GM18870 (cell line): ENCODE results near the gene TEKT5.
"Not testable (repeated sequence)": the region's sequence is repeated elsewhere in the genome, so short reads cannot be mapped to it uniquely, and the experiment has no call there.

Experiments used
- ATAC-seq: cut with Tn5 transposase; IDR thresholded peaks from one replicate; pipeline ENCODE4 v1.9.1; 2021; ENCODE audit warnings: moderate library complexity; ENCODE audit not compliant: unreplicated experiment

TEKT5 gene

DNA sequence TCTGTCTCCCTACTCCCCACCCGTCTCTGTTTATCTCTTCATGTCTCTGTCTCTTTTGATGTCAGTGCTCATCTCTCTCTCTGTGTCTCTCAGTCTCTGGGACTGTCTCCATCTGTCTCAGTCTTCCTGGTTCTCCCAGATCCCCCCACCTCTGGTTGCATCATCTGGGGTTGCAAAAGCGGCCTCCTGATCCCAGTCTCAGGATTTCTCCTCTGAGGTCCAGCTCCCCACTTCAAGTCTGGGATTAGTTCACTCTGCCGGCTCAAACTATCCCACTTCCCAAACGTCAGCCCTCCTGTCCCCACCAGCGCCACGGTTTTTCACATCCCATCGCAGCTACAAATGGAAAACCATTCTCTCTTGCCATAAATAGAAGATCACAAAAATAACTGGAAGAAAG, 9.0 kb downstream of the TEKT5 start:
- no peak for ATAC-seq

GRCh38 chr16:10684511-10685151, 10.1 kb downstream of the TEKT5 start:
- no peak for ATAC-seq

GRCh38 chr16:10683170-10683569, 11.6 kb downstream of the TEKT5 start:
- ATAC-seq, result no peak

DNA sequence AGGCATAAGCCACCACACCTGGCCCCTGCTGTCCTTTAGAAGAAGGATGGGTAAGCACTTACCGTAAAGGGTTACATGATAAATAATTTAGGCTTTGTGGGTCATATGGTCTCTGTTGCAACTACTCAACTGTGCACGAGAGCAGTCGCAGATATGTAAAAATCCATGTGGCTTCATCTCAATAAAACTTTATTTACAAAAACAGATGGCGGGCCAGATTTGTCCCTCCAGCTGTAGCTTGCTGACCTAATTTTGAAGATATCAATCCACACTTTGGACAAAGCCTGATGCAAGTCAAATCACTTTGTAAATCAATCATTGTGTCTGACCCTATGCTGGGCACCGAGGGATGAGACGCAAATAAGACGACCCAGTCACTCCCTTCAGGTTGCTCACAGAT, 12.1 kb downstream of the TEKT5 start:
- ATAC-seq, result no peak

- no peak for ATAC-seq
Measured at GRCh38 chr16:10681310-10682308, 13.1 kb downstream of the TEKT5 start.

- no peak for ATAC-seq
Measured at GRCh38 chr16:10679921-10680320, 14.8 kb downstream of the TEKT5 start.

GRCh38 chr16:10679441-10679840, 15.3 kb downstream of the TEKT5 start:
- ATAC-seq, result not testable (repeated sequence)

GRCh38 chr16:10678655-10679054, 16.1 kb downstream of the TEKT5 start:
- no peak for ATAC-seq

DNA sequence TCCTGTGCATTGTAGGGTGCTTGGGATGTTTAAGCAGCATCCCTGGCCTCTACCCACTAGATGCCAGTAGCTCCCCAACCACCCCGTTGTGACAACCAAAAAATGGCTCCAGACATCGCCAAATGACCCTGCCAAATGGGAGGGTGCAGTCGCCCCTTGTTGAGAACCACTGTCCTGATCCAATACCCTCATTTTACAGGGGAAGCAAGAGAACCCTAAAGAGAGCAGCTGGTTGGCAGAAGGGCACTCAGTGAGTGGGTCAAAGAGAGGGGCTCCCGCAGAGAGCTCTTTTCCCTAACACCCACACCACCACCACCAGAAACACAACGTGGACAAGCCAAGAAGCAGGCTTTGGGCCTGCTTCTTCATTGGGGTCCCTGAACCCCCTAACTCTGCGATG, 18.4 kb downstream of the TEKT5 start:
- ATAC-seq, result no peak

GRCh38 chr16:10675861-10676260, 18.9 kb downstream of the TEKT5 start:
- no peak for ATAC-seq

GRCh38 chr16:10675216-10675615, 19.5 kb downstream of the TEKT5 start:
- ATAC-seq, result no peak

DNA sequence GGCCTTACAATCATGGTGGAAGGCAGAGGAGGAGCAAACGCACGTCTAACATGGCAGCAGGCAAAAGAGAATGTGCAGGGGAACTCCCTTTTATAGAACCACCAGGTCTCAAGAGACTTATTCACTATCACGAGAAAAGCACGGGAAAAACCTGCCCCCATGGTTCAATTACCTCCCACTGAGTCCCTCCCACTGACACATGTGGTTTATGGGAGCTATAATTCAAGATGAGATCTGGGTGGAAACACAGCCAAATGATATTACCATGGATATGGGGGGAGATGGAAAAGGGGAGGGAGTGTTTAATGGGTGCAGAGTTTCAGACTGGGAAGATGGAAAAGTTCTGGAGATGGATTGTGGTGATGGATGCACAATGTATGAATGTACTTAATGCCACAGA, 23.0 kb downstream of the TEKT5 start:
- ATAC-seq, result no peak

DNA sequence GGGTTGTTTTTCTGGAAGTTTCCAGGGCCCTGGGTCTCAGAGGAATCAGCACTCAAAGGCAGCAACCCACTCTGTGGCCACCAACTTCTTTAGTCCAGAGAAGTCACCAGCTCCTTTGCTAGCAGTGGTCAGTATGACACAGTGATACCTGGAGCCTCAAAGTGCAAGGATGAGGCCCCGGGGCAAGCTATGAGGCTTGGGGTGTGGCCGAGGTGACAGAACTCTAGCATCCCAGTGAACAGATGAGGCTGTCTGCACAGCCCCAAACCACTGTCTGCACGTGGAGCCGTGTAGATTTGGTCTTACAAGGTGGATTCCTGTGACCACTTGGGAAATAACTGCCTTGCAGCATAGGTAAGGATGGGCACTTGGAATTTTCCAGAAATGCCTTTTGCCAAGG, 24.9 kb downstream of the TEKT5 start:
- ATAC-seq, result no peak

DNA sequence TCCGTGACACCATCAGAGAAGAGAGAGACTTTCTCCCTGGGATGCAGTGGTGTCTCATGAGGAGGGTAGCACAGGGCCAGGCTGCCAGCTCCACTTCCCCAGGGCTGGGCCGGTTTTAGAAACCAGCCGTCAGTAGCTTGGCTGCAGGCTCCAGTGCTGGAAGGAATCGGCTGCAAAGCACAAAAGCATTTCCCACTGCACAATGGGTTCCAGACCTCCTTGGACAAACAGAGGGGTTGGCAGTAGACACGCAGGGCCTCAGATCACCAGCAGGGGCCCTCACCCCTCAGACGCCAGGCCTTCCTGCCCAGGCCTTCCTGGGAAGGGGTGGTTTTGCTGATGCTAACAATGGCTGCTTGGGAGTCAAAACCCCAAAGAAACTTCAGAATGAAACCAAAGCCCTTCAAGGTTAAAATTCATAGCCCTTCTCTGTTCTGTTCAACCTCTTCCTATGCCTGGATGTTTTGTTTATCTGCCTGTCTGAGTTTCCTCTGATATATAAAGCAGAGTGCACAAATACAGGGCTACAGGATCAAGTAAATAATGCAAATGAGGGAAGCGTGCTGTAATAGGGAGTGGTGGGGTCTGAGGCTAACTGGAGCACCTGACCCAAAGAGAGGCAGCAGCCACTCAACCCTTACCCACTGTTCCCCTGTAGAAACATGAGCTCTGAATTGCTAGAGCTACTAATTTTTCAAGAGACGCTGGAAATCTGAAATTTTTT, 26.2 kb downstream of the TEKT5 start:
- ATAC-seq, result no peak

DNA sequence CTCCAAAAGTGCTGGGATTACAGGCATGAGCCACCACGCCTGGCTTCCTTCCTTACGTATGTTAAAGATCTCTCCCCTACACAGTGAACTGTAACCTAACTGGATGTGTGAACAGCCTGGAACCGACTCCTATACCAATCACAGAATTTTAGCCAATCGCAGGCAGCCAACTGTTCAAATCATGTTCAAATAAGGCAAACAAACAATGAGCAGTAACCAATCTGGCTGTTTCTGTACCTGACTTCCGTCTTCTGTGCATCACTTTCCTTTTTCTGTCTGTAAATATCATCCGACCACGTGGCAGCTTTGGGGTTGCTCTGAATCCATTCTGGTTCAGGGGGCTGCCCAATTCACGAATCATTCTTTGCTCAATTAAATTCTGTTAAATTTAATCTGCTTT, 27.5 kb downstream of the TEKT5 start:
- no peak for ATAC-seq

- ATAC-seq, result no peak
Measured at GRCh38 chr16:10666291-10666690, 28.4 kb downstream of the TEKT5 start.

- ATAC-seq, result no peak
Measured at GRCh38 chr16:10665166-10665565, 29.6 kb downstream of the TEKT5 start.

DNA sequence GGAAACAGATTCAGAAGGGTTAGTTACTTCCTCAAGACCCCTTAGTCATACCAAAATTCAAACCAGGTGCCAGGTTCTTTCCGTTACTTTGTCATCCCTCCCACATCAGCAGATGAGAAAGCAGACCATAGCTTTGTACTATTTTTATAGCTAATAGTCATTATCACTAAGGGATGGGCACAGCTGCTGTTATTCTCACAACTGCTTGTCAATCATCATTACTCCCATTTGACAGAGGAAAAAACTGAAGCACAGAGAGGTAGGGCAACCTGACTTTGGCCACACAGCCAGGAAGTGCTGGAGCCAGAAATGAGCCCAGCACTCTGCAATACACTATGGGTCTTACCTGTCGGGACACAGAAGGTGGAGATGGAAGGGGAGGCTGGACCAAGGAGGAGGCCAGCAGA, 30.0 kb downstream of the TEKT5 start:
- no peak for ATAC-seq

- no peak for ATAC-seq
Measured at GRCh38 chr16:10663744-10664143, 31.0 kb downstream of the TEKT5 start.

GRCh38 chr16:10663146-10663545, 31.6 kb downstream of the TEKT5 start:
- ATAC-seq, result no peak

- no peak for ATAC-seq
Measured at GRCh38 chr16:10662212-10662611, 32.5 kb downstream of the TEKT5 start.

GRCh38 chr16:10661737-10662136, 33.0 kb downstream of the TEKT5 start:
- ATAC-seq, result no peak
